ENCODE data around the gene MORC4. TPM values are rescaled to one million over a fixed set of nuclear protein-coding genes. Genes with fewer than 3 reads are reported as not detected.
A peak's percentile ranks its signal among the peaks of the same experiment; 100 is the strongest.

MORC4 gene
- polyA plus RNA-seq (7.5 and 10.9 TPM in 2 replicates), polyA minus RNA-seq (8.5 and 10.5 TPM in 2 replicates)

GRCh38 chrX:107000013-107000515, at the start of gene MORC4:
MORC4 (minus strand) TSS chrX:107000212; CDS start chrX:106999969, 243 bp downstream.
- TF ChIP-seq MXI1 (conservative IDR thresholded peaks at IDR 0.05; ENCODE audit: poor library complexity, severe bottlenecking) = no peak
- TF ChIP-seq RAD21 (conservative IDR thresholded peaks at IDR 0.05) = no peak
- TF ChIP-seq REST (IDR thresholded peaks at IDR 0.05; ENCODE audit: borderline replicate concordance) = no peak
- TF ChIP-seq CTCF (IDR thresholded peaks at IDR 0.05; ENCODE audit: poor library complexity, severe bottlenecking) = no peak
- no peak for TF ChIP-seq TAF1 (IDR thresholded peaks at IDR 0.05; ENCODE audit: low read depth)
- H3K9ac ChIP-seq (ENCODE audit: low read length) = peak within 1 kb of the TSS; percentile 46

GRCh38 chrX:107047622-107048021, 47.6 kb upstream of the MORC4 start:
- Histone ChIP-seq H3K27me3 (ENCODE audit: insufficient read depth, low read depth, low read length) (no peaks in the 10 kb centered on the region), H2AFZ (ENCODE audit: low read depth, low read length) (no peak overlapping the region), H3K79me2 (replicated peaks; ENCODE audit: insufficient read depth, low read length) (no peaks in the 10 kb centered on the region), H3K9ac (ENCODE audit: low read length) (no peak overlapping the region), H3K9me2 (ENCODE audit: insufficient read depth, low read length) (no peaks in the 10 kb centered on the region), H4K20me1 (ENCODE audit: insufficient read depth) (no peaks in the 10 kb centered on the region), H3K9me3 (ENCODE audit: low read length) (no peaks in the 10 kb centered on the region), H3F3A (ENCODE audit: insufficient read depth, low read length, poor library complexity, severe bottlenecking) (no peaks in the 10 kb centered on the region), H3K4me2 (ENCODE audit: low read length) (no peak overlapping the region), H3K36me3 (ENCODE audit: insufficient read depth, low read length) (no peaks in the 10 kb centered on the region), H3K27ac (ENCODE audit: low read length) (no peak overlapping the region), H3K4me3 (ENCODE audit: low read length) (no peak overlapping the region)
- TF ChIP-seq CTCF (IDR thresholded peaks at IDR 0.05; ENCODE audit: poor library complexity, severe bottlenecking) = no peak
- no peak for TF ChIP-seq TAF1 (IDR thresholded peaks at IDR 0.05; ENCODE audit: low read depth)
- no peak for TF ChIP-seq MXI1 (conservative IDR thresholded peaks at IDR 0.05; ENCODE audit: poor library complexity, severe bottlenecking)
- TF ChIP-seq REST (IDR thresholded peaks at IDR 0.05; ENCODE audit: borderline replicate concordance) = no peak
- TF ChIP-seq RAD21 (conservative IDR thresholded peaks at IDR 0.05) = no peak
- no peak for TF ChIP-seq EP300 (conservative IDR thresholded peaks at IDR 0.05; ENCODE audit: poor library complexity, severe bottlenecking)
- no peak for TF ChIP-seq EZH2 (IDR thresholded peaks at IDR 0.05; ENCODE audit: borderline replicate concordance, insufficient read depth, low read length, poor library complexity, severe bottlenecking)
- TF ChIP-seq POLR2AphosphoS5 (IDR thresholded peaks at IDR 0.05) = no peak
- TF ChIP-seq SMC3 (conservative IDR thresholded peaks at IDR 0.05; ENCODE audit: poor library complexity) = no peak

More at GRCh38 chrX:107000013-107000515, at the start of gene MORC4:
- Histone ChIP-seq H3K79me2 (replicated peaks; ENCODE audit: insufficient read depth, low read length) (no peaks in the 10 kb centered on the region), H3F3A (ENCODE audit: insufficient read depth, low read length, poor library complexity, severe bottlenecking) (no peaks in the 10 kb centered on the region), H3K9me3 (ENCODE audit: low read length) (no peaks in the 10 kb centered on the region), H3K9me2 (ENCODE audit: insufficient read depth, low read length) (no peaks in the 10 kb centered on the region), H2AFZ (ENCODE audit: low read depth, low read length) (no peak within 1 kb of the TSS), H3K4me3 (ENCODE audit: low read length) (peak within 1 kb of the TSS; percentile 72), H3K27me3 (ENCODE audit: insufficient read depth, low read depth, low read length) (no peaks in the 10 kb centered on the region), H3K36me3 (ENCODE audit: insufficient read depth, low read length) (no peaks in the 10 kb centered on the region), H4K20me1 (ENCODE audit: insufficient read depth) (no peaks in the 10 kb centered on the region), H3K4me2 (ENCODE audit: low read length) (no peak within 1 kb of the TSS), H3K27ac (ENCODE audit: low read length) (no peak within 1 kb of the TSS)

Data from neural cell (in vitro differentiated cells).